ENCODE data around the gene BAMBI. TPM values are rescaled to one million over a fixed set of nuclear protein-coding genes. Genes with fewer than 3 reads are reported as not detected.

Gene BAMBI
- total RNA-seq, 1 donor from 2014 or later: 5.8 TPM

DNA sequence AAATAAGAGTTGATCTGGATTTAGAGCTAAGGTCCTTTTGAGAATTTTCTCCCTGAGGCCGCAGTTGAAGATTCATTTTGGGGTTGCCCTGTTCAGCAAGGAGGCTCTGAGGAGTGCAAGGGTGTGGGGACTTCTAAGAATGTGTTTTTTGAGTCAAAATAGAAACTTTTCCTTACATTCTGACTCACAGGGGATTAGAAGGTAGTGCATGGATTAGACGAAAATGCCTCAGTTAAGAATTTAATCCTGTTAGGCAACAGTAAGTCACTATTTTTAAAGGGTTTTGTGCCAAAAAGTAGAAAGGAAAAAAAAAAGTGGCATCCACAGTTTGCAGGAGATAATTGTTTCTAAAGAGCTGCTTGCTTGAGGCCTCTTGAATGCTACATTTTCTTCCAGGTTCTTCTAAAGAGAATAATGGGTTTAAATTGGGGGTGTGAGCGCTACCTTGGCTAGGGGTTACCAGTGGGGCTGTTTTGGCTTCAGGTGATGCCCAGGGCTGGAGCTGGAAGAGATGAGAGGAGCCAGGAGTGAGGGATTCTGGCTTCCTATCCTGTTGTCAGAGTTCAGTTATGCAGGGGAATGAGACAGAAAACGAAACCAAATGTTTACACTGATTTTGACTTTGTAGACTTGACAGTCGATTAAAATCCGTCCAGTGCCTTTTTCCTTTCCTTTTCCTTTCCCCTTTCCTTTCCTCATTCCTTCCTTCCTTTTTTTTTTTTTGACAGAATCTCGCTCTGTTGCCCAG is 52.9 kb downstream of the BAMBI start:
- Mint-ChIP-seq H3K4me3 (ENCODE audit: unreplicated experiment) (no peak overlapping the region), H3K36me3 (ENCODE audit: unreplicated experiment) (no peaks in the 10 kb centered on the region), H3K9me3 (ENCODE audit: unreplicated experiment) (no peaks in the 10 kb centered on the region), H3K27ac (ENCODE audit: unreplicated experiment) (no peak overlapping the region), H3K4me1 (ENCODE audit: low read depth, unreplicated experiment) (no peaks in the 10 kb centered on the region), H3K27me3 (ENCODE audit: unreplicated experiment) (peaks cover 3% of the 10 kb centered on the region)
- DNase-seq: no peak
- TF ChIP-seq, protein P1, sequence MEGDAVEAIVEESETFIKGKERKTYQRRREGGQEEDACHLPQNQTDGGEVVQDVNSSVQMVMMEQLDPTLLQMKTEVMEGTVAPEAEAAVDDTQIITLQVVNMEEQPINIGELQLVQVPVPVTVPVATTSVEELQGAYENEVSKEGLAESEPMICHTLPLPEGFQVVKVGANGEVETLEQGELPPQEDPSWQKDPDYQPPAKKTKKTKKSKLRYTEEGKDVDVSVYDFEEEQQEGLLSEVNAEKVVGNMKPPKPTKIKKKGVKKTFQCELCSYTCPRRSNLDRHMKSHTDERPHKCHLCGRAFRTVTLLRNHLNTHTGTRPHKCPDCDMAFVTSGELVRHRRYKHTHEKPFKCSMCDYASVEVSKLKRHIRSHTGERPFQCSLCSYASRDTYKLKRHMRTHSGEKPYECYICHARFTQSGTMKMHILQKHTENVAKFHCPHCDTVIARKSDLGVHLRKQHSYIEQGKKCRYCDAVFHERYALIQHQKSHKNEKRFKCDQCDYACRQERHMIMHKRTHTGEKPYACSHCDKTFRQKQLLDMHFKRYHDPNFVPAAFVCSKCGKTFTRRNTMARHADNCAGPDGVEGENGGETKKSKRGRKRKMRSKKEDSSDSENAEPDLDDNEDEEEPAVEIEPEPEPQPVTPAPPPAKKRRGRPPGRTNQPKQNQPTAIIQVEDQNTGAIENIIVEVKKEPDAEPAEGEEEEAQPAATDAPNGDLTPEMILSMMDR (IDR thresholded peaks at IDR 0.05; ENCODE audit: partially characterized antibody, unreplicated experiment): no peak

DNA sequence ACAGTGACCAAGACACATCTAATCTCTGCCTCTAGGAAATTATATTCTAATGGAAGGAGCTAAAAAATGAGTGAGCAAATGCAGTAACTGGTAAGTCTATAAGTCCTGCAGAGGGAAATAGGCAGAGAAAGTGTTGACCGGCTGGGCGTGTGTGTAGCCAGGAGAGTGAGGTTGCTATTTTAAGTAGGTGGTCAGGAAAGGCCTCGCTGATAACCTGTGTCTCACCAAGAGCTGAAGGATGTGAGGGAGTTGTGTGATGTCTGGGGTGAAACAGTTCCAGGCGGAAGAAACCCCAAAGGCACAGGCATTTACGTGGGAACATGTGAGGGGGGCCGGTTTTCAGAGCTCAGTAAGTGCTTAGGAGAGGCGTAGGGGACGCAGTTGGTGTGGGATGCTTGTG is 54.8 kb downstream of the BAMBI start:
- Mint-ChIP-seq H3K9me3 (ENCODE audit: unreplicated experiment) (no peaks in the 10 kb centered on the region), H3K4me3 (ENCODE audit: unreplicated experiment) (no peak overlapping the region), H3K4me1 (ENCODE audit: low read depth, unreplicated experiment) (no peaks in the 10 kb centered on the region), H3K36me3 (ENCODE audit: unreplicated experiment) (no peaks in the 10 kb centered on the region), H3K27ac (ENCODE audit: unreplicated experiment) (no peak overlapping the region), H3K27me3 (ENCODE audit: unreplicated experiment) (peaks cover 3% of the 10 kb centered on the region)
- TF ChIP-seq, protein P1 (IDR thresholded peaks at IDR 0.05; ENCODE audit: partially characterized antibody, unreplicated experiment): no peak
- no peak for DNase-seq

Other genes with a start within 250 kb of the BAMBI start
- 121 TPM for gene WAC, start 144.4 kb upstream of the BAMBI start, total RNA-seq (ENCODE audit: unreplicated experiment)

Measured in glutamatergic neuron (in vitro differentiated cells).